ENCODE results near the gene TIRAP.

GRCh38 chr11:126277780-126278179 is 5.1 kb upstream of the TIRAP start:
- TF ChIP-seq PATZ1 (CRISPR knock-in tag; IDR thresholded peaks at IDR 0.05; ENCODE audit: borderline replicate concordance) = no peak
- TF ChIP-seq POU6F1 (CRISPR knock-in tag; IDR thresholded peaks at IDR 0.05; ENCODE audit: borderline replicate concordance, low read depth) = no peak
- no peak for TF ChIP-seq CSRNP3 (CRISPR knock-in tag; IDR thresholded peaks at IDR 0.05)
- no peak for TF ChIP-seq ZFP30 (CRISPR knock-in tag; IDR thresholded peaks at IDR 0.05)
- no peak for TF ChIP-seq TCF4 (CRISPR knock-in tag; IDR thresholded peaks at IDR 0.05; ENCODE audit: borderline replicate concordance)
- no peak for TF ChIP-seq CREB5 (CRISPR knock-in tag; IDR thresholded peaks at IDR 0.05; ENCODE audit: low read depth)
- no peak for TF ChIP-seq ARNTL (CRISPR knock-in tag; IDR thresholded peaks at IDR 0.05; ENCODE audit: borderline replicate concordance, low read depth)
- no peak for TF ChIP-seq ZNF70 (CRISPR knock-in tag; IDR thresholded peaks at IDR 0.05)
- no peak for TF ChIP-seq TOX (CRISPR knock-in tag; IDR thresholded peaks at IDR 0.05; ENCODE audit: borderline replicate concordance)
- TF ChIP-seq GLIS3 (CRISPR knock-in tag; IDR thresholded peaks at IDR 0.05) = no peak
- no peak for TF ChIP-seq SNAI2 (CRISPR knock-in tag; IDR thresholded peaks at IDR 0.05)
- no peak for TF ChIP-seq RARB (CRISPR knock-in tag; IDR thresholded peaks at IDR 0.05)
- TF ChIP-seq ZFP3 (CRISPR knock-in tag; IDR thresholded peaks at IDR 0.05) = no peak
- TF ChIP-seq PPARA (CRISPR knock-in tag; IDR thresholded peaks at IDR 0.05; ENCODE audit: borderline replicate concordance) = no peak

Measured in SK-N-SH treated with all-trans-retinoic acid at 6 μM for 48 hours (cell line).